Activated gamma-delta T cell treated with Interleukin-2 at 50 U/mL for 16 hours (primary cell): ENCODE results near the gene ITPR2.
"Not testable (repeated sequence)": the region's sequence is repeated elsewhere in the genome, so short reads cannot be mapped to it uniquely, and the experiment has no call there.

Source experiments
- DNase-seq: peaks from one replicate; pipeline ENCODE4 v3.0.0-alpha.2; 2020

The ITPR2 gene

GRCh38 chr12:26614011-26614616 is 218.9 kb downstream of the ITPR2 start:
- DNase-seq: no peak

GRCh38 chr12:26612203-26612602 is 220.8 kb downstream of the ITPR2 start:
- no peak for DNase-seq

- DNase-seq: no peak
Observed at GRCh38 chr12:26611598-26611997, 221.4 kb downstream of the ITPR2 start.

DNA sequence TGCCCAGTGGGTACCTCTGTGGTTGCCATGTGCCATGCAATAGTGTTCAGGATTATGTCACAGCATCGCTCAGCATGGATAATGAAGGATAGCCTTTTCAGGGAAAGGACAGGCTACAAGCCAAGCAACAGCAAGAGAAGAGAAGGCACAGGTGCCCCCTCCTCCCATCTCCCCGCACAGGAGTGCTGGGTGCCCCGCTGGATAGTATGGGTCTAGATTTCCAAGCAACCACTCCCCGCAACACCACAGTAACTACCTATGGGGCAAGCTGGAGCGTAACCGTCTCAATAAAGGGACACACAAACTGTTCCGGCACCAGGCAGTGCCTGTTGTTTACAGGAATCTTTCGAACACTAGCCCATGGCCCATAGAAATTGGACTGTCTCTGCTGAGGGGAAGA is 222.2 kb downstream of the ITPR2 start:
- no peak for DNase-seq

DNA sequence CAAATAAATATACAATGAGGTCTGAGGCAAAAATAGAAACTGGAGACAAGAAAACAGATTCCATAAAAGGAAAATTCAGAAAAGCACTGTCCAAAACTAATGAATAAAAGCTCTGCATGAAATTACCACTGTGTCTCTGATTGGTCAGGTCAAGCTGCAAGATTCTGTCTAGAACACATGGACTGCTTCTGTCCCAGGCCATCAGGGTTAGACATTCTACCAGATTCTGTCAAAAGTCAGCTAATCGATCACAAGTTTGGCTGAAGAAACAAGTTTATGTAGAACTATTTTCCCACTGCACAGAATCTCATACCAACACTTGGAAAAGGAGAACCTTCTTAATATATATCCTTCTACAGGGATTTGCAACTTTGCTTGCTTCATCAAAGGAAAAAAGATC is 223.0 kb downstream of the ITPR2 start:
- DNase-seq: no peak

DNA sequence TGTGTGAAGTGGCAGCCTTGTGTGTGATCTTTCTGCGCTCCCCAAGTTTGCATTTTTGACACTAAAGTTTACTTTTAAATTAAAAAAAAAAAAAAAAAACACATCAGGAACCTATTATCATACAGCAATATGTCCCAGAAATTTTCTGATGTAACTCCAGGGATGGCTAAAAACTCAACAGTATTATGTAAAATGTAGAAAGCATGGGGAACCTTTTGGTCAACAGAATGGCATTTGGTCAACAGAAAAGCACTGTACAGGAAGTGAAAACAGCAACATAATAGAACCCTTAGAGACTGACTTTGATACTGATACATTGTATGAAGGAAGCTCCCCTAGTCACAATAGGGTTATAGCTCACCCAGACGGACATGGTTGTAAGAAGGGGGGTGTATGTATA is 224.3 kb downstream of the ITPR2 start:
- DNase-seq: no peak

DNA sequence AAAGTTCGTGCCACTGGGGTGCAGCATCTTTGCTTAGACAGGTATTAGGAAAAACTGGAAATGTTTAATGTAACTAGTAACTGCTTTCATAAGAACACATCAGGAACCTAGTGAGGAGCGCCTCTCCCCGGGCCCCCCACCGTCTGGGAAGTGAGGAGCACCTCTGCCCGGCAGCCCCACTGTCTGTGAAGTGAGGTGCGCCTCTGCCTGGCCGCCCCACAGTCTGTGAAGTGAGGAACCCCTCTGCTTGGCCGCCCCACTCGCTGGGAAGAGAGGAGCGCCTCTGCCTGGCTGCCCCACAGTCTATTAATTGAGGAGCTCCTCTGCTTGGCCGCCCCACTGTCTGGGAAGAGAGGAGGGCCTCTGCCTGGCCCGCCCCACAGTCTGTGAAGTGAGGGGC is 224.7 kb downstream of the ITPR2 start:
- DNase-seq: no peak

- DNase-seq: no peak
Observed at GRCh38 chr12:26606911-26607310, 226.1 kb downstream of the ITPR2 start.

- not testable (repeated sequence) for DNase-seq
Observed at GRCh38 chr12:26604813-26605212, 228.2 kb downstream of the ITPR2 start.

GRCh38 chr12:26599096-26599695 is 233.8 kb downstream of the ITPR2 start:
- DNase-seq: no peak

- no peak for DNase-seq
Observed at GRCh38 chr12:26595806-26596205, 237.2 kb downstream of the ITPR2 start.

DNA sequence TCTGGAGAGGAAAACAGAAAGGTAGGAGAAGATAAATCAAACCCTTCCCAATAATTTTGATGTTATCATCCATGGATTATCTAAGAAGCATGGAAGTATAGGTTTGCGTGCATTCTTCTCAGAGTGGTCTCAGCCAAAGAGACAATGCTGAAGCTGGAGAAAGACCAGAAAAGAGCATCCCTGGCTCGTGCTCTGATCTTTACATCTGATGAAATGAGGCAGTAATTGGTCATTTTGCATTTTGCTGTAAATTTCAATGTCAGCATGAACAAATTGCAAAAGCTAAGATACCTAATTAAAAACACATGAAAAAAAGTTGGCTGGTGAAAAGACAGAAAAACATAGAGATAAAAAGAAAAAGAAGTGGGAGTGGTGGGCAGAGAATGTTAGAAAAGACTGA is 252.4 kb downstream of the ITPR2 start:
- no peak for DNase-seq

DNA sequence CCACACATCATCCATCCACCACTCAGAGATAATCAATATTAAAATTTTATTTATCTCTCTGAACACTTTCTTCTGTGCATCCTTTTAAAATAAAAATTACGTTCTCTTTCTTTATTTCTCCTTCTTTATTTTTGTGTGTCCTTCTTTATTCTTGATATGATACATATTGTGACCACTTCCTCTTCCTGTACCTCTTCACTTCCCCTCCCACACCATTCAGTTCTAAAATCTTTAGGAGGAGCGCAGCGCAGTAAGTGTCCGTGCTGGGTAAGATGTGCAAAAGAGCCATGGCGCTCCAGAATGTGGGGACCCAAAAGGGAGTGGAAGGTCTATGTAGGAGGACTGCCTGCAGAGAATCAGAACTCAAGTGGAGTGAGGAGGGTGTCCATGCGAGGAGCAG is 256.7 kb downstream of the ITPR2 start:
- no peak for DNase-seq

- DNase-seq: no peak
Observed at GRCh38 chr12:26573225-26573909, 259.6 kb downstream of the ITPR2 start.

- no peak for DNase-seq
Observed at GRCh38 chr12:26572137-26572536, 260.9 kb downstream of the ITPR2 start.

DNA sequence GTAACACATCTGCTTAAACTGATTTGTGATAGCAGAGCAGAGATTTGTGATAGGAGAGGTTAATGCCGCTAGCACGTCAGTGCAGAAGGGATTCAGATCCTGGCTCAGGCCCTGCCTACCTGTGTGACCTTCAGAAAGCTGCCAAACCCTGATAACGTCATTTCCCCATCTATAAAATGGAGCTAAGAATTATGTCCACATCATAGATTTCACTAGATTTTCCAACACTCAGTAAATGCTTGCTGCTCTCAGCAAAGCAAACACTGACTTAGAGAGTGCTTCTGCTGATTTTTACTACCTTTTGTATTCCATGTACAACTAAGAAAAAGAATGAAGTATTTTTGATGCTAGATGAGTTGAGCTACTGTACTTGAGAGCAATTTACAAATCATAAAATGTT is 261.4 kb downstream of the ITPR2 start:
- DNase-seq: no peak

DNA sequence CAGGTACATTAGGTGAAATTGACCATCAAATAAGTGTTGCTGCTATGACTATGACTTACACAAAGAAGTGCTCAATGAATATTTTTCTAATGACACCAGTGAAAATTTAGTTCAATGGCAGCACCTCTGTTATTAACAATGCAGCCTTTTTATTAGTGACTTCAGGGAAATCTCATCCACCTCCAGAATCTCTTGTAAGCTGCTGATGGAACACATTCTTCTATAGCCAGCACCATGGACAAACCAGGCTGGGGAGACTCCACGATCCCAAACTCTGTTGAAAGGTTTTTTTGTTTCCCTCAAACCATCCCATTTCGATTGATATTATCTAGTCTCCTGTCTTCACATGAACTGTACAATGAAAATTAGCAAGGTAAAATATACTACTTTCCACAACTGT is 265.9 kb downstream of the ITPR2 start:
- DNase-seq: no peak

DNA sequence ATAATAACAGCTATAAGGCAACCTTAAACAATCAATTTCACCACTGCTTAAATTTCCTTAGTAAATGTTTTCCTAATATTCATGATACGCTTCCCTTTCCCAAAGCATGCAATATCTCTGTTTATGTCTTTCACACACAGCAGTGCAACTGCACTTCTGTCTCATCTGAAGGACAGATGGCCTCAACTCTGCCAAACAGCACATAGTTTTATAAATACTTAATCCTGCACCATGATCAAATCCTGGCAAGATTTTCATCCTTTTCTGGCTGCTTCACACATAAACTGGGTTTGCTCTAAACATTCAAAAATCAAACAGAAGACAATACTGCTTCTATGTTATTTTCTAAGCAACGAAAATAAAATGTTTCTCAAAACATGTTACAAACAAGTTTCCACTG is 266.3 kb downstream of the ITPR2 start:
- DNase-seq: no peak

- no peak for DNase-seq
Observed at GRCh38 chr12:26566186-26566585, 266.8 kb downstream of the ITPR2 start.

- DNase-seq: no peak
Observed at GRCh38 chr12:26564391-26564790, 268.6 kb downstream of the ITPR2 start.

DNA sequence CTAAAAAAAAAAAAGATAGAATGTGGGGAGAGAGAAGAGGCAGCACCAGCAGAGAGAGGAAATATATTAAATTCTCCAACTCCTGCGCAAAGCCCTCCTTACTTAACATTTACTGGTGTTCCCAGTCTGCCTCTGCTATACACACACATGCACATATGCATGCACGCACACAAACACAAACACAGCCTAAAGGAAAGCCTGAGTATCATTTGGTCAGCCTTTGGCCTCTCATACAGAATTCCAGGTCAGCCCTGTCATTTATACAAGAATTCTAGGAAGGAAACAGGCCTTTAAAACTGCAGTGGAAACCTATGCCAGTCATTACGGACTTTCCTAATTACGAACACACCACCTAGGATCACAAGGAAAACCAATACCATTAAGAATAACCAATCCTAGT is 269.4 kb downstream of the ITPR2 start:
- DNase-seq: no peak

GRCh38 chr12:26557326-26557725 is 275.7 kb downstream of the ITPR2 start:
- DNase-seq: no peak

GRCh38 chr12:26556916-26557315 is 276.1 kb downstream of the ITPR2 start:
- no peak for DNase-seq

DNA sequence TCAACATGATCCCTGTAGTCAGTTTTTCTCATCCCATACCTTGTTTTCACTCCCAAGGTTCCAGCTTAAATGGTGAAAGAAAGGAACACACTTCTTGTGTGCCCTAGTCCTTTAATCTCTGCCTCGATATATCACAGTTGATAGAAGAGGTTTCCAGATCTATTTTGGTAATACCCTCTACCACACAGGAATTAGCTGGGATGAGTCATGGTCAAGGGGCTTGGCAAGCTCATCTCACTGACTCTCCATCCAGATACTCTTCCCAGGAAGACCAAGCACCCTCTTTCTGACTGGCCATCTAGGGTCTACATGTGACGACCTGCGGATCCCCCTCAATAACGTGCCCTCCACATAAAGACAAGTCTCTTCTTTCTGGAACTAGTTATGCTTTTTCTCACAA is 277.9 kb downstream of the ITPR2 start:
- no peak for DNase-seq

GRCh38 chr12:26554332-26554731 is 278.7 kb downstream of the ITPR2 start:
- no peak for DNase-seq
